Body of pancreas (tissue), 4 donors: Measurements from ENCODE around the gene CPA2.

Experiments
- POLR2A ChIP-seq, 3 donors: fragments of 450-650 bp; IDR thresholded peaks; one replicate each; pipeline ENCODE4 v1.6.1; 2016; ENCODE audit warnings: antibody characterized with exemption in 3 of 3, mild to moderate bottlenecking in 2 of 3
- TF ChIP-seq, protein P1 (sequence below), 7 experiments: fragments of 450-650 bp in 4 of 7; fragments of 200-600 bp in 3 of 7; sonication (generic) in 3 of 7; IDR thresholded peaks; one replicate each; pipeline ENCODE4 v1.5.1; 2016 to 2019; ENCODE audit warnings: antibody characterized with exemption in 7 of 7

DNA sequence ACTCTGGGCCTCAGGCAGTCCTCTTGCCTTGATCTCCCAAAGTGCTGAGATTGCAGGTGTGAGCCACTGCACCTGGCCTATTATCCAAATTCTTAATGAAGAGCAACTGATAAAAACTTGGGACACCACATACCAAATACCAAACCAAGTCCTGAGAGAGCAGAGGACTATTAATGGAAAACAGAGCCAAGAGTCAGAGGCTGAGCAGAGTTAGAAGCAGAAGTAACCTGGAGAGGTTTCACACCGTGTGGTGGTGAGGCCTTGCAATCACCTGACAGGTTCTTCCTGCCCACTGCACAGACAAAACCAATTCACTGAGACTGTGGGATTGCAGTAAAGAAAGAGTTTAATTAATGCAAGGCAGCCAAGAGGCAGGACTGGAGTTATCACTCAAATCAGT, 43.0 kb upstream of the CPA2 start:
- no peak for TF ChIP-seq POLR2A (IDR thresholded peaks at IDR 0.05)
- TF ChIP-seq, protein P1, sequence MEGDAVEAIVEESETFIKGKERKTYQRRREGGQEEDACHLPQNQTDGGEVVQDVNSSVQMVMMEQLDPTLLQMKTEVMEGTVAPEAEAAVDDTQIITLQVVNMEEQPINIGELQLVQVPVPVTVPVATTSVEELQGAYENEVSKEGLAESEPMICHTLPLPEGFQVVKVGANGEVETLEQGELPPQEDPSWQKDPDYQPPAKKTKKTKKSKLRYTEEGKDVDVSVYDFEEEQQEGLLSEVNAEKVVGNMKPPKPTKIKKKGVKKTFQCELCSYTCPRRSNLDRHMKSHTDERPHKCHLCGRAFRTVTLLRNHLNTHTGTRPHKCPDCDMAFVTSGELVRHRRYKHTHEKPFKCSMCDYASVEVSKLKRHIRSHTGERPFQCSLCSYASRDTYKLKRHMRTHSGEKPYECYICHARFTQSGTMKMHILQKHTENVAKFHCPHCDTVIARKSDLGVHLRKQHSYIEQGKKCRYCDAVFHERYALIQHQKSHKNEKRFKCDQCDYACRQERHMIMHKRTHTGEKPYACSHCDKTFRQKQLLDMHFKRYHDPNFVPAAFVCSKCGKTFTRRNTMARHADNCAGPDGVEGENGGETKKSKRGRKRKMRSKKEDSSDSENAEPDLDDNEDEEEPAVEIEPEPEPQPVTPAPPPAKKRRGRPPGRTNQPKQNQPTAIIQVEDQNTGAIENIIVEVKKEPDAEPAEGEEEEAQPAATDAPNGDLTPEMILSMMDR (IDR thresholded peaks at IDR 0.05) = no peak
